HepG2 (cell line): Measurements from ENCODE around the gene SLC17A3. TPM values are rescaled to one million over a fixed set of nuclear protein-coding genes. Genes with fewer than 3 reads are reported as not detected.

Experiments
- ATAC-seq: fragments of 200-7000 bp; cut with Tn5 transposase; 3 replicates; pipeline ENCODE4 v1.9.1; 2020; ENCODE audit warnings: mild to moderate bottlenecking, moderate library complexity
- BruUV-seq: library from RNA; stranded (reverse); fragments of 400-500 nt; replicated peaks from 2 replicates; lab custom pipeline; 2021; lab: Mats Ljungman, UMichigan
- CTCF ChIA-PET: fragments of 300-600 bp; formaldehyde crosslinking; extraction: SDS; loops from one replicate; lab custom pipeline; 2021; ENCODE audit warnings: low total read pairs, inconsistent platforms, low intra/inter-chr PET ratio; lab: Yijun Ruan, JAX
- POLR2A ChIA-PET: fragments of 350-600 bp; sonication (Branson Sonifier 250); formaldehyde crosslinking; loops from one replicate; lab custom pipeline; 2020; ENCODE audit warnings: antibody characterized with exemption, inconsistent platforms; lab: Yijun Ruan, JAX
- DNase-seq: peaks from one replicate; pipeline ENCODE4 v3.0.0-alpha.2; 2015; ENCODE audit warnings: low spot score
- FAIRE-seq: peaks from 3 replicates; lab custom pipeline; 2011; peaks lifted over from hg19 to GRCh38; lab: Jason Lieb, UNC
- H2AFZ ChIP-seq: one replicate; pipeline ENCODE4 v1.6.1; 2011; ENCODE audit warnings: low read length, inconsistent platforms
- H3K27ac ChIP-seq: fragments of 300-600 bp; 3 replicates; pipeline ENCODE4 v1.8.0; 2011; ENCODE audit warnings: mixed run types, mild to moderate bottlenecking, mixed read lengths, low read length, inconsistent platforms; ENCODE audit not compliant: insufficient read depth; ENCODE audit errors: extremely low read length
- H3K27me3 ChIP-seq, 2 experiments: fragments of 200-600 bp in 1 of 2; 2 replicates in 1 of 2; 3 replicates in 1 of 2; pipeline versions ENCODE4 v1.6.0 to v1.8.0; 2011; ENCODE audit warnings: low read length in 2 of 2, mild to moderate bottlenecking in 2 of 2, moderate library complexity in 2 of 2, inconsistent platforms in 1 of 2; ENCODE audit not compliant: insufficient read depth in 2 of 2, control insufficient read depth in 1 of 2
- H3K36me3 ChIP-seq, 2 experiments: fragments of 200-600 bp in 1 of 2; replicated peaks in 1 of 2; 2 replicates in 1 of 2; 3 replicates in 1 of 2; pipeline versions ENCODE4 v1.5.1 to v1.8.0; 2011; ENCODE audit warnings: low read length in 2 of 2, inconsistent platforms in 1 of 2; ENCODE audit not compliant: insufficient read depth in 2 of 2, control insufficient read depth in 1 of 2
- H3K4me1 ChIP-seq: 2 replicates; pipeline ENCODE4 v1.5.1; 2012; ENCODE audit warnings: low read length, inconsistent platforms; ENCODE audit not compliant: insufficient read depth
- H3K4me2 ChIP-seq: 2 replicates; pipeline ENCODE4 v1.6.0; 2011; ENCODE audit warnings: low read depth, low read length, inconsistent platforms
- H3K4me3 ChIP-seq, 3 experiments: fragments of 200-600 bp in 1 of 3; sonication (generic), shearing (Covaris generic) in 1 of 3; replicated peaks in 1 of 3; 2 replicates each; pipeline ENCODE4 v1.5.1; 2011 to 2016; ENCODE audit warnings: low read length in 3 of 3, inconsistent platforms in 2 of 3, low read depth in 2 of 3, mild to moderate bottlenecking in 2 of 3, control low read depth in 1 of 3, mixed read lengths in 1 of 3; ENCODE audit not compliant: insufficient read depth in 1 of 3
- H3K79me2 ChIP-seq: one replicate; pipeline ENCODE4 v1.6.1; 2011; ENCODE audit warnings: low read length, inconsistent platforms; ENCODE audit not compliant: insufficient read depth
- H3K9ac ChIP-seq: 2 replicates; pipeline ENCODE4 v1.6.0; 2011; ENCODE audit warnings: mild to moderate bottlenecking, low read depth, low read length, inconsistent platforms; ENCODE audit not compliant: insufficient read depth
- H3K9me3 ChIP-seq: 2 replicates; pipeline ENCODE4 v1.5.1; 2012; ENCODE audit warnings: mild to moderate bottlenecking, low read length
- H4K20me1 ChIP-seq: 2 replicates; pipeline ENCODE4 v1.6.0; 2011; ENCODE audit warnings: inconsistent platforms, mild to moderate bottlenecking, low read length, moderate library complexity; ENCODE audit not compliant: insufficient read depth
- ADNP ChIP-seq: sonication (generic); formaldehyde crosslinking; IDR thresholded peaks from 2 replicates; pipeline ENCODE4 v1.4.0; 2020; ENCODE audit warnings: missing genetic modification reagents
- DNMT1 ChIP-seq: sonication (generic); formaldehyde crosslinking; IDR thresholded peaks from 2 replicates; pipeline ENCODE4 v1.5.1; 2020; ENCODE audit warnings: mild to moderate bottlenecking, missing genetic modification reagents
- ERF ChIP-seq: IDR thresholded peaks from 2 replicates; pipeline ENCODE4 v1.6.1; 2018; ENCODE audit warnings: missing biosample characterization, missing genetic modification reagents
- FOSL2 ChIP-seq: sonication (generic); formaldehyde crosslinking; IDR thresholded peaks from 2 replicates; pipeline ENCODE4 v1.4.0; 2020; ENCODE audit warnings: missing genetic modification reagents
- GATAD1 ChIP-seq: IDR thresholded peaks from 2 replicates; pipeline ENCODE4 v1.6.1; 2016; ENCODE audit warnings: missing genetic modification reagents, missing compliant biosample characterization
- MAFK ChIP-seq, 2 experiments: IDR thresholded peaks in 1 of 2; conservative IDR thresholded peaks in 1 of 2; 2 replicates each; pipeline ENCODE4 v1.6.1; 2011; ENCODE audit warnings: improper control_type of control experiment in 2 of 2, low read length in 2 of 2
- MIXL1 ChIP-seq: IDR thresholded peaks from 2 replicates; pipeline ENCODE4 v1.6.1; 2016
- NCOA2 ChIP-seq: sonication (generic); formaldehyde crosslinking; IDR thresholded peaks from 2 replicates; pipeline ENCODE4 v1.8.0; 2022; ENCODE audit warnings: inconsistent platforms
- NR2F6 ChIP-seq, 2 experiments: IDR thresholded peaks; 2 replicates each; pipeline ENCODE4 v1.6.1; 2016; ENCODE audit warnings: antibody characterized with exemption in 1 of 2, mild to moderate bottlenecking in 1 of 2
- REPIN1 ChIP-seq: sonication (generic); formaldehyde crosslinking; IDR thresholded peaks from 2 replicates; pipeline ENCODE4 v1.8.0; 2022; ENCODE audit warnings: missing genetic modification reagents, low read depth, mild to moderate bottlenecking, borderline replicate concordance
- SALL1 ChIP-seq: sonication (generic); formaldehyde crosslinking; IDR thresholded peaks from 2 replicates; pipeline ENCODE4 v1.8.0; 2022; ENCODE audit warnings: mild to moderate bottlenecking, missing genetic modification reagents
- ZBTB44 ChIP-seq: sonication (generic); formaldehyde crosslinking; IDR thresholded peaks from 2 replicates; pipeline ENCODE4 v1.4.0; 2020; ENCODE audit warnings: missing genetic modification reagents
- ZNF280D ChIP-seq: sonication (generic); formaldehyde crosslinking; IDR thresholded peaks from 2 replicates; pipeline ENCODE4 v1.5.1; 2020; ENCODE audit warnings: mild to moderate bottlenecking, missing genetic modification reagents
- ZNF33B ChIP-seq: sonication (generic); formaldehyde crosslinking; IDR thresholded peaks from 2 replicates; pipeline ENCODE4 v1.5.1; 2020; ENCODE audit warnings: mild to moderate bottlenecking, missing genetic modification reagents
- ZNF496 ChIP-seq: sonication (generic); formaldehyde crosslinking; IDR thresholded peaks from 2 replicates; pipeline ENCODE4 v1.8.1; 2023; ENCODE audit warnings: mild to moderate bottlenecking, moderate library complexity, missing genetic modification reagents; ENCODE audit not compliant: insufficient replicate concordance
- ZNF816 ChIP-seq: sonication (generic); formaldehyde crosslinking; IDR thresholded peaks from 2 replicates; pipeline ENCODE4 v1.8.0; 2022; ENCODE audit warnings: missing genetic modification reagents, mild to moderate bottlenecking, borderline replicate concordance
- ZSCAN25 ChIP-seq: sonication (generic); formaldehyde crosslinking; IDR thresholded peaks from 2 replicates; pipeline ENCODE4 v1.8.0; 2022; ENCODE audit warnings: mild to moderate bottlenecking, missing genetic modification reagents
- ZSCAN5A ChIP-seq: sonication (generic); formaldehyde crosslinking; IDR thresholded peaks from 2 replicates; pipeline ENCODE4 v1.8.0; 2022; ENCODE audit warnings: mild to moderate bottlenecking, missing genetic modification reagents, borderline replicate concordance
- WGBS: methylation state at CpG from one replicate; pipeline ENCODE4 v1.1.6; 2017; ENCODE audit warnings: low lambda C conversion rate; 5-methylcytosine and 5-hydroxymethylcytosine counted together
- in situ Hi-C: cut with HindIII; loops from 2 replicates; pipeline ENCODE4 v1.10.0; 2017; ENCODE audit warnings: low pct_unique_long_range_greater_than_20kb; ENCODE audit not compliant: extremely low pct_ligation_motif_present
- intact Hi-C: fragments of 100-400 bp; cut with micrococcal nuclease; formaldehyde crosslinking; loops from one replicate; pipeline ENCODE4 v1.10.0; 2022; ENCODE audit not compliant: unreplicated experiment
- polyA plus RNA-seq, 8 experiments: library from polyadenylated mRNA; depleted of rRNA in 3 of 8; stranded (reverse) in 7 of 8; unstranded in 1 of 8; fragments of >200 nt; fragmentation: Illumina TruSeq in 4 of 8; extraction: Trizol in 4 of 8; gene quantifications; 2 replicates each; pipeline versions ENCODE4 v1.2.1 to v1.2.3, GENCODE V29; 2011 to 2016; ENCODE audit warnings: low read depth in 4 of 8, missing spikeins in 1 of 8, mixed read lengths in 1 of 8; ENCODE audit not compliant: insufficient read depth in 1 of 8
- total RNA-seq, 5 experiments: library from RNA; depleted of rRNA; stranded (reverse); fragments of >200 nt; fragmentation: Illumina TruSeq; extraction: Trizol; gene quantifications; 2 replicates each; pipeline ENCODE4 v1.2.3, GENCODE V29; 2016; ENCODE audit warnings: low read depth in 1 of 5

Gene SLC17A3
- total and polyA plus RNA-seq, 2 of the 13 experiments (the other 11 are each of a cell fraction or from before 2014, with no cell fraction given) = 0.09 to 0.11 TPM

GRCh38 chr6:25907475-25908014 lies 33.5 kb upstream of the SLC17A3 start:
- in situ Hi-C loops = no loop called here
- WGBS = 21% methylated on average over 1 of the region's 1 CpG
- H3K36me3 ChIP-seq = no peaks in the 10 kb centered on the region
- H3K79me2 ChIP-seq = no peaks in the 10 kb centered on the region
- no peaks in the 10 kb centered on the region for H4K20me1 ChIP-seq
- ChIA-PET POLR2A (interaction anchor here (1.4 to 5.5 kb wide), 4 partner anchors 8 to 85 kb away, joined by 3 to 111 read pairs (median 26); no protein-coding TSS in a partner anchor), CTCF (no interaction called here)
- DNase-seq (peak; percentile 52), FAIRE-seq (peak; percentile 62), ATAC-seq (peak; percentile 81)
- no peak overlapping the region for H3K9ac ChIP-seq
- H3K27me3 ChIP-seq = no peaks in the 10 kb centered on the region
- peak overlapping the region in 2 of 3 experiments; percentile 7 to 27; a peak in 2 of 6 replicates for H3K4me3 ChIP-seq
- H3K4me1 ChIP-seq = peaks cover 85% of the 10 kb centered on the region
- H2AFZ ChIP-seq = no peak overlapping the region
- H3K27ac ChIP-seq = peak overlapping the region; percentile 37
- H3K9me3 ChIP-seq = no peaks in the 10 kb centered on the region
- peak overlapping the region; percentile 52 for H3K4me2 ChIP-seq
- BruUV-seq = no TSS peak
- intact Hi-C loops = no loop called here
- TF ChIP-seq ZNF33B (CRISPR knock-in tag) (no peak; the same call in 1 of the 2 replicates), SALL1 (peak; percentile 80; the same call in 1 of the 2 replicates), NCOA2 (CRISPR knock-in tag) (peak; percentile 97), GATAD1 (CRISPR knock-in tag) (peak; percentile 57), ZBTB44 (CRISPR knock-in tag) (no peak), ZNF280D (CRISPR knock-in tag) (peak; percentile 71; the same call in 1 of the 2 replicates), REPIN1 (CRISPR knock-in tag) (peak; percentile 82), ZSCAN5A (CRISPR knock-in tag) (peak; percentile 46; the same call in 1 of the 2 replicates), ZSCAN25 (peak; percentile 72), MIXL1 (CRISPR knock-in tag) (peak; percentile 97), FOSL2 (peak; percentile 89), DNMT1 (CRISPR knock-in tag) (no peak), NR2F6 (IDR thresholded peaks at IDR 0.05) (peak; percentile 64), NR2F6 (CRISPR knock-in tag; IDR thresholded peaks at IDR 0.05) (peak; percentile 66), ZNF816 (peak; percentile 88; the same call in 1 of the 2 replicates), ZNF496 (CRISPR knock-in tag) (no peak), ERF (CRISPR knock-in tag) (peak; percentile 89), ADNP (CRISPR knock-in tag) (no peak), MAFK (conservative IDR thresholded peaks at IDR 0.05 in 1 of 2, IDR thresholded peaks at IDR 0.05 in 1 of 2; ENCODE audit: low read length in 2 of 2) (peak; percentile 74 to 86)
